Neutrophil (primary cell): Measurements from ENCODE around the gene UBE4A.

Experiments used
- H3K27ac ChIP-seq: fragments of 200-600 bp; sonication (generic); 2 replicates; pipeline ENCODE4 v1.5.1; 2016; ENCODE audit warnings: mild to moderate bottlenecking, moderate library complexity
- H3K27me3 ChIP-seq: fragments of 200-600 bp; sonication (generic); 2 replicates; pipeline ENCODE4 v1.6.0; 2016; ENCODE audit warnings: mild to moderate bottlenecking
- H3K36me3 ChIP-seq: fragments of 200-600 bp; sonication (generic); 2 replicates; pipeline ENCODE4 v1.5.1; 2017
- H3K4me1 ChIP-seq, 2 experiments: fragments of 200-600 bp in 1 of 2; sonication (generic) in 1 of 2; 1 replicate in 1 of 2; 2 replicates in 1 of 2; pipeline versions ENCODE4 v1.5.1 to v1.6.1; 2013 to 2016; ENCODE audit warnings: low read depth in 1 of 2, low read length in 1 of 2, mild to moderate bottlenecking in 1 of 2, moderate library complexity in 1 of 2; ENCODE audit not compliant: control insufficient read depth in 1 of 2, insufficient read depth in 1 of 2
- H3K4me3 ChIP-seq, 2 experiments: fragments of 200-600 bp in 1 of 2; sonication (generic) in 1 of 2; 1 replicate in 1 of 2; 2 replicates in 1 of 2; pipeline ENCODE4 v1.5.1; 2013 to 2016; ENCODE audit warnings: low read depth in 1 of 2, low read length in 1 of 2, mild to moderate bottlenecking in 1 of 2, moderate library complexity in 1 of 2
- H3K9me3 ChIP-seq: fragments of 200-600 bp; sonication (generic); 2 replicates; pipeline ENCODE4 v1.5.1; 2016
- CTCF ChIP-seq: fragments of 200-600 bp; sonication (generic); IDR thresholded peaks from 2 replicates; pipeline ENCODE4 v1.5.1; 2016; ENCODE audit warnings: antibody characterized with exemption

Gene UBE4A

GRCh38 chr11:118319337-118319707, 40.1 kb upstream of the UBE4A start:
- peak overlapping the region; percentile 66 for H3K27ac ChIP-seq
- TF ChIP-seq CTCF, result no peak
- H3K4me1 ChIP-seq, result peaks cover 20 to 38% of the 10 kb centered on the region in 2 experiments
- H3K4me3 ChIP-seq, result no peak overlapping the region
- H3K27me3 ChIP-seq, result peaks cover 31% of the 10 kb centered on the region
- H3K9me3 ChIP-seq, result no peaks in the 10 kb centered on the region
- no peaks in the 10 kb centered on the region for H3K36me3 ChIP-seq

GRCh38 chr11:118320515-118320914, 38.9 kb upstream of the UBE4A start:
- H3K4me3 ChIP-seq, result no peak overlapping the region
- peaks cover 20 to 35% of the 10 kb centered on the region in 2 experiments for H3K4me1 ChIP-seq
- no peaks in the 10 kb centered on the region for H3K9me3 ChIP-seq
- no peak for TF ChIP-seq CTCF
- no peak overlapping the region for H3K27ac ChIP-seq
- no peaks in the 10 kb centered on the region for H3K36me3 ChIP-seq
- H3K27me3 ChIP-seq, result peaks cover 19% of the 10 kb centered on the region

- no peak overlapping the region for H3K27ac ChIP-seq
- H3K4me3 ChIP-seq, result no peak overlapping the region
- no peaks in the 10 kb centered on the region for H3K36me3 ChIP-seq
- H3K9me3 ChIP-seq, result no peaks in the 10 kb centered on the region
- peaks cover 8% of the 10 kb centered on the region for H3K27me3 ChIP-seq
- no peak for TF ChIP-seq CTCF
- H3K4me1 ChIP-seq, result peaks cover 18 to 26% of the 10 kb centered on the region in 2 experiments
Measured at GRCh38 chr11:118321386-118322082, 37.9 kb upstream of the UBE4A start.

- no peak for TF ChIP-seq CTCF
- Histone ChIP-seq H3K27me3 (no peaks in the 10 kb centered on the region), H3K9me3 (no peaks in the 10 kb centered on the region), H3K27ac (no peak overlapping the region), H3K4me3 (no peak overlapping the region), H3K4me1 (peaks cover 11 to 17% of the 10 kb centered on the region in 2 experiments), H3K36me3 (no peaks in the 10 kb centered on the region)
Measured at GRCh38 chr11:118322721-118323120, 36.7 kb upstream of the UBE4A start.

- Histone ChIP-seq H3K27ac (no peak overlapping the region), H3K4me3 (no peak overlapping the region), H3K4me1 (no peaks in the 10 kb centered on the region), H3K27me3 (no peaks in the 10 kb centered on the region), H3K9me3 (no peaks in the 10 kb centered on the region), H3K36me3 (no peaks in the 10 kb centered on the region)
- TF ChIP-seq CTCF, result no peak
Measured at GRCh38 chr11:118325283-118325682, 34.1 kb upstream of the UBE4A start.
